Natural killer cell (primary cell): ENCODE results near the gene RAG1. TPM values are rescaled to one million over a fixed set of nuclear protein-coding genes. Genes with fewer than 3 reads are reported as not detected.

Experiments used
- ATAC-seq, 3 donors: fragments of 150-1000 bp in 2 of 3; fragments of 200-7000 bp in 1 of 3; cut with Tn5 transposase; 1 replicate in 1 of 3; 2 replicates in 2 of 3; pipeline ENCODE4 v1.10.0; 2021; ENCODE audit warnings: mild to moderate bottlenecking in 2 of 3, moderate library complexity in 2 of 3
- DNase-seq, 2 donors: peaks; one replicate each; pipeline versions ENCODE4 v3.0.0 to v3.0.0-alpha.2; 2013 to 2021; ENCODE audit warnings: mixed read lengths in 1 of 2
- H3K27ac ChIP-seq: one replicate; pipeline ENCODE4 v1.5.1; 2013; ENCODE audit warnings: mild to moderate bottlenecking, low read length
- H3K27me3 ChIP-seq: one replicate; pipeline ENCODE4 v1.6.1; 2013; ENCODE audit warnings: low read length; ENCODE audit not compliant: control insufficient read depth, insufficient read depth
- H3K36me3 ChIP-seq: one replicate; pipeline ENCODE4 v1.6.1; 2013; ENCODE audit warnings: low read length; ENCODE audit not compliant: control insufficient read depth, insufficient read depth
- H3K4me1 ChIP-seq: one replicate; pipeline ENCODE4 v1.6.1; 2013; ENCODE audit warnings: low read length; ENCODE audit not compliant: control insufficient read depth, insufficient read depth
- H3K4me3 ChIP-seq: one replicate; pipeline ENCODE4 v1.5.1; 2013; ENCODE audit warnings: low read length
- H3K9me3 ChIP-seq: one replicate; pipeline ENCODE4 v1.6.1; 2013; ENCODE audit warnings: low read length; ENCODE audit not compliant: control insufficient read depth, insufficient read depth
- H3K27ac Mint-ChIP-seq, 2 donors: one replicate each; pipeline ENCODE4 v1.8.0; 2022; ENCODE audit warnings: mild to moderate bottlenecking in 2 of 2, mixed read lengths in 2 of 2, moderate library complexity in 1 of 2
- H3K27me3 Mint-ChIP-seq, 2 donors: one replicate each; pipeline ENCODE4 v1.8.0; 2022; ENCODE audit warnings: low read depth in 2 of 2, mixed read lengths in 2 of 2
- H3K36me3 Mint-ChIP-seq: one replicate; pipeline ENCODE4 v1.8.0; 2022; ENCODE audit warnings: mixed read lengths
- H3K4me1 Mint-ChIP-seq, 2 donors: one replicate each; pipeline ENCODE4 v1.8.0; 2022; ENCODE audit warnings: mixed read lengths in 2 of 2
- H3K4me3 Mint-ChIP-seq: one replicate; pipeline ENCODE4 v1.8.0; 2022; ENCODE audit warnings: mild to moderate bottlenecking, moderate library complexity, mixed read lengths
- H3K9me3 Mint-ChIP-seq, 2 donors: one replicate each; pipeline ENCODE4 v1.8.0; 2022; ENCODE audit warnings: mixed read lengths in 2 of 2
- CTCF ChIP-seq: fragments of 200-600 bp; IDR thresholded peaks from one replicate; pipeline ENCODE4 v1.8.0; 2022; ENCODE audit warnings: antibody characterized with exemption
- WGBS: methylation state at CpG from one replicate; pipeline ENCODE4 v1.1.7; 2013; ENCODE audit warnings: missing lambda C conversion rate; ENCODE audit not compliant: insufficient coverage; 5-methylcytosine and 5-hydroxymethylcytosine counted together
- intact Hi-C: fragments of 100-400 bp; cut with micrococcal nuclease; formaldehyde crosslinking; loops from one replicate; pipeline ENCODE4 v1.14.2; 2022
- total RNA-seq, 4 donors: library from RNA; stranded (reverse); fragments of 120-200 nt in 1 of 4; gene quantifications; one replicate each; pipeline versions ENCODE4 v1.2.3 to v1.2.4, GENCODE V29; 2013 to 2022

The RAG1 gene
- total RNA-seq, 3 donors from 2014 or later (not counting 1 experiment from before 2014, with no cell fraction given), result 0.96 to 2.1 (median 1.4) TPM

- peaks cover 6 to 9% of the 10 kb centered on the region in 2 donors for H3K27me3 Mint-ChIP-seq
- H3K4me1 Mint-ChIP-seq, result peaks cover 0 to 9% of the 10 kb centered on the region in 2 donors
- ATAC-seq, result peak; percentile 53 to 72 (median 64)
- TF ChIP-seq CTCF, result peak; percentile 25
- H3K27ac Mint-ChIP-seq, result no peak overlapping the region
- 55% methylated on average over 1 of the region's 3 CpGs for WGBS
- Histone ChIP-seq H3K36me3 (no peaks in the 10 kb centered on the region), H3K27me3 (no peaks in the 10 kb centered on the region), H3K4me1 (no peaks in the 10 kb centered on the region), H3K4me3 (no peak overlapping the region), H3K27ac (no peak overlapping the region), H3K9me3 (no peaks in the 10 kb centered on the region)
- no peaks in the 10 kb centered on the region for H3K9me3 Mint-ChIP-seq
- intact Hi-C loops, result loop anchor here (1.0 to 2.0 kb wide), 2 partner anchors 58 to 330 kb away; no protein-coding TSS in a partner anchor
- no peak overlapping the region for H3K4me3 Mint-ChIP-seq
- DNase-seq, result peak in 1 of 2 donors; percentile 39
- H3K36me3 Mint-ChIP-seq, result no peaks in the 10 kb centered on the region
Observed at GRCh38 chr11:36622431-36623136, 54.8 kb downstream of the RAG1 start.

- H3K4me1 ChIP-seq, result no peaks in the 10 kb centered on the region
- Mint-ChIP-seq H3K36me3 (no peaks in the 10 kb centered on the region), H3K27ac (no peak overlapping the region), H3K9me3 (no peaks in the 10 kb centered on the region), H3K4me1 (peaks cover 0 to 9% of the 10 kb centered on the region in 2 donors), H3K27me3 (peaks cover 2 to 9% of the 10 kb centered on the region in 2 donors), H3K4me3 (no peak overlapping the region)
- H3K9me3 ChIP-seq, result no peaks in the 10 kb centered on the region
- no peak overlapping the region for H3K4me3 ChIP-seq
- no peak for TF ChIP-seq CTCF
- 89% methylated on average over 5 of the region's 5 CpGs for WGBS
- no peak overlapping the region for H3K27ac ChIP-seq
- ATAC-seq (no peak), DNase-seq (no peak)
- H3K36me3 ChIP-seq, result no peaks in the 10 kb centered on the region
- intact Hi-C loops, result loop anchor here (2.0 kb wide), 1 partner anchor 331 kb away; no protein-coding TSS in a partner anchor
- no peaks in the 10 kb centered on the region for H3K27me3 ChIP-seq
Observed at GRCh38 chr11:36623494-36623893, 55.7 kb downstream of the RAG1 start.

- Histone ChIP-seq H3K27ac (no peak overlapping the region), H3K4me1 (no peaks in the 10 kb centered on the region), H3K9me3 (no peaks in the 10 kb centered on the region), H3K4me3 (no peak overlapping the region), H3K27me3 (no peaks in the 10 kb centered on the region), H3K36me3 (no peaks in the 10 kb centered on the region)
- H3K27me3 Mint-ChIP-seq, result peaks cover 0 to 6% of the 10 kb centered on the region in 2 donors
- TF ChIP-seq CTCF, result no peak
- no peak for ATAC-seq
- WGBS, result 80% methylated on average over 1 of the region's 1 CpG
- no peak overlapping the region for H3K4me3 Mint-ChIP-seq
- H3K27ac Mint-ChIP-seq, result no peak overlapping the region
- H3K4me1 Mint-ChIP-seq, result no peaks in the 10 kb centered on the region
- no peak for DNase-seq
- intact Hi-C loops, result no loop called here
- no peaks in the 10 kb centered on the region for H3K9me3 Mint-ChIP-seq
- H3K36me3 Mint-ChIP-seq, result no peaks in the 10 kb centered on the region
Observed at GRCh38 chr11:36627006-36627405, 59.2 kb downstream of the RAG1 start.
